ENCODE measurements around the gene UQCC2.

The UQCC2 gene

GRCh38 chr6:33742837-33743236, 31.3 kb upstream of the UQCC2 start:
- FAIRE-seq, result no peak

DNA sequence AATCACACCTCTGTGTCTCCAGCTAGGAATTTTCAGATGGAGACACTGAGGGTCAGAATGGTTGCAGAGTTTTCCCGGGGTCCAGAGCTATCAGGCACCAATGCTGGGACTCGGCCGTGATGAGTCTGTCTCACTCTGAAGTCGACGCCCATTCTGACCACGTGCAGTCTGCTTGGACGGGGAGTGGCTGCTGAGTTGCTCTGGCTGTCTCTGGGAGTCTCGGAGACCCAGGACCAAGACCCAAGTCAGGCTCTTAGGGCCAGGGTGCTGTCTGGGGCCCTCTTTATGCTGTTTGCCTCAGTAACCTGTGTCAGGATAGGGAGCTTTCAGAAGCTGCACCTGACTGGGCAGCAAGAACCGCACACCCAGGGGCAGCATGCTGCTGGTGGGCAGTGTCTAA, 30.6 kb upstream of the UQCC2 start:
- FAIRE-seq, result no peak

DNA sequence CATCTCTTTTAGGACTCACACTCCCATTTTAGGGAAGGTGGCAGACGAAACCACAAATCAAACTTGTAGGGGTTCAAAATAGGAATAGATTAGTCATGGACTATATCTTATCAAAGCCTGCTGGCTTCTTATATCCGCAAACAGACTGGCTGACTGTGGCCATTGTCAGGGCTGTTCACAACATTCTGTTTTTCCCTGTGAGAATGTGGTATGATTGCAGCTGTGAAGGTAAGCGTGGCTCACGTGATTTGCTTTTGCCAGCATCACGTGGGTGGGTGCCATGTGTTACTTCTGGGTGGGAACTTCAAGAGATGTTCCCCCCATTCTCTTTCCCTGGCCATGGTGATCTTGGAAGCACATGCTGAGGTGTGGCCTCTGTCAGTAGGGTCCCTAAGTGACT, 29.3 kb upstream of the UQCC2 start:
- FAIRE-seq, result no peak

GRCh38 chr6:33740204-33740608, 28.7 kb upstream of the UQCC2 start:
- FAIRE-seq, result no peak

DNA sequence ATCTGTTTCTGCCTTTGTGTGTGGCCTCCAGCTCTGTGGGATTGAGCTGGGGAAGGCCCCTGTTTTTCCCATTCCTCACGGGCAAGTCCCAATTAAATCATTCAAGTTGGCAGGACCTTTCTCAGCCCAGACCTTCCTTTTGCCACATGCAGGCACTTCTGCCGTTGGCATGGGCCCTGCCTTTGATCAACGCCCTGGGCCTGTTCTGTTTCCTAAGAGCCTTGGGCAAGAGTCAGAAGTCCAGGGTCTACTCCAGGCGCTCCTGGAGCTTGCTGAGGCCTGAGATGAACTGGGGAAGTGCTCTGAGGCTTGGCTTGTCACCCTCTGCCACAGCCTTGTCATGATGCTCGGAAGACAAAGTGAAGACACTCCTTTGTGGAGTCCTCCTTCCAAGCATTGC, 28.1 kb upstream of the UQCC2 start:
- no peak for FAIRE-seq

DNA sequence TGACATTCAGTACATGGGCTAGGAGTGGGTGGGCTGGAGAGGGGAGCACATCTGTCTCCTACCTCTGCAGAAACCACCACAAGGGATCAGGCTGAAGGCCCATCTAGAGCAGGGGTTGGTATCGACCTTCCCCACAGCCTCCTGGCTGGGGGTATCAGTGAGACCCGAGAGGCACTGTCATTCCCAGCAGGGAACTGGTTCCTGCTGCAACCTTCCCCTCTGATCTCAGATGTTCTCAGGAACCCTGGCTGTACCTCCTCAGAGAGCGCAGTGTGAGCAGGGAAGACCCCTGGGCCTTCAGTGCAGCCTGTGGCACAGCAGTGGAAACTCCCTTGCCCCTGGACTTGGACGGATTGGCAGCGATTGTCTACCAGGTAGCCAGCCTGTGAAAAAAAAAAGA, 27.4 kb upstream of the UQCC2 start:
- no peak for FAIRE-seq

DNA sequence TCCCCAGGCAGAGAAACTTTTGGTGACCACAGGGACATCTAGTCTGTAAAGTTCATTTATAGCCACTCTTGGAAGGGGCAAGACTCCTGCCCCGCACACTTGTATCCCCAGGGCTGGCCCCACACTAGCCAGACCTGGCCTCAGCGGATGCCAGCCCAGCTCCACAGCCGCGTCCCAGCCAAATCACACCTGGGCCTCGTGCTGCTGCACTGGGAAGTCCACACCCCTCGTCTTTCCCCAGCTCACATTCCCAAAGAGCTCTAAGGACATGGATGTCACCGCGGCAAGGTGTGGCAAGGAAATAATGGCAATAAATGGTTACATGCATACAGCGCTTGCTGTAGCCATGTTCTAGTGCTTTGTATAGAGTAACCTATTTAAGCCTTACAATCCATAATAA, 26.7 kb upstream of the UQCC2 start:
- FAIRE-seq, result no peak

GRCh38 chr6:33737267-33738026, 25.9 kb upstream of the UQCC2 start:
- no peak for FAIRE-seq

GRCh38 chr6:33735216-33735615, 23.7 kb upstream of the UQCC2 start:
- no peak for FAIRE-seq

DNA sequence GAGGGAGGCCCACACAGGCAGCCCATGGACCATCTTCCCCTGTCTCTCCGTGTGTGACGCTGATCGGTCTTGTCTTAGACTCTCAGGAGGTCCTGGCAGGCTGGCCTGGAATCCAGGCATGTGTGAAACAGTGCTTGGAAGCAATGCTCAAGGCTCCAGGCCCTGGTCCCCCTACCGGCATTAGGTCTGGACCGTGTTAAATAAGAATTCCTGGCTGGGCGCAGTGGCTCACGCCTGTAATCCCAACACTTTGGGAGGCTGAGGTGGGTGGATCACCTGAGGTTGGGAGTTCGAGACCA, 22.2 kb upstream of the UQCC2 start:
- no peak for FAIRE-seq

DNA sequence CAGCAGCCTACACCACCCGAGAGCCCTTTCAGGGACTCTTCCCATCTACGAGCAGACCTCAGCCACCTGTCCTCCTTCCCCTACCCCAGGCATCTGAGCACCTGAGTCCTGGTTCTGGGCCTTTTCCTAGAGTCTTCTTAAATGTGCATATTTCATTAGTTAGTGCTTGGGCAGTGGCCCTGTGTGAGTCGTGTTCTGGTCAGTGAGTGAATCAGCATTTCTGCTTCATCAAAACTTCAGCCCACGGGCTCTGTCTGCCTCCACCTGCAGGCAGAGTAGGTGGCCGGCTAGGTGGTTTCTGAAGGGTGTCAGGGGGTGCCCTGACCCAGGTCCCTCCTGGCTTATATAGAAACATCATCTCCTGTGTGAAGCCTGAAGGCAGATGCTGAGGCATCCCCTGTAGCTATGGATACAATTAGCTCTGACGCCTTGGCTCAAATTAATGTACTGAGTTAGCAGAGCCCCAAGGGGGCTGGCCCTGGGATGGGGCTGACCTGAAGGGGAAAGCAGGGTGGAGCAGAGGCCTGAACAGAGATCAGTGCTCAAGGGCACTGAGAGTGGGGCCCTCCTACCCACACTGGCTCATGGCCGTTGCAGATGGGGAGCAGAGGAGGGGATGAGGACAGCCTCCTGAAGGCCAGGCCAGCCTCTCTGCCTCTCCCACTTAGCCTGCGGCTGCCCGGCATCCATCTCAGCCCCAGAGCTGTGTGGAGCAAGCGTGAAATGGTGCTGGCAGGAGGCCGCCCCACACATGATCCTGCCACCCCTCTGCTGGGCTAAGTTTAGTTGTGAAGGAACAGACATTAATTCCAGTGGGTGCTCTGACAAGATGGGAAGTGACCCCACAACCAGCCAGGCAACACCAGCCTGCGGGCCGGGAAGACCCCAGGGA, 21.6 kb upstream of the UQCC2 start:
- no peak for FAIRE-seq

- no peak for FAIRE-seq
Measured at GRCh38 chr6:33732385-33732784, 20.9 kb upstream of the UQCC2 start.

GRCh38 chr6:33731751-33732282, 20.3 kb upstream of the UQCC2 start:
- no peak for FAIRE-seq

- FAIRE-seq, result no peak
Measured at GRCh38 chr6:33731035-33731434, 19.5 kb upstream of the UQCC2 start.

DNA sequence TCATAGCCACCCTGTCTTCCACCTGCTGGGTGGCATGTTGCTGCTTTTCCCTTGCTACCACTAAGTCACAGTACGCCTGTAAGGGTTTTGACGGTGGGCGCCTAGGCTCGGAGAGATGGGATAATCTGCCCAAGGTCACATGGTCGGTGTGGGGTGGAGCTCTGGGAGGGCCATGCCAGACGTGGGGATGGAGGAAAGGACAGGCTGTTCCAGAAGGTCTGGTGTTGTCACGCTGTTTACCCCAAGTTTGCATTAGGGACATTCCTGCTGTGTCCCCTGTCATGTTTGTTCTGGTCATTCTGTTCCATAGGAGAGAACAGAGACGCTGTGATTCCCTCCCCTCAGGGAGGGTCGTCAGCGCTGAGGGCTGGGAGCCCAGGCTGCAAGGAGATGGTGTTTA, 19.1 kb upstream of the UQCC2 start:
- FAIRE-seq, result no peak

DNA sequence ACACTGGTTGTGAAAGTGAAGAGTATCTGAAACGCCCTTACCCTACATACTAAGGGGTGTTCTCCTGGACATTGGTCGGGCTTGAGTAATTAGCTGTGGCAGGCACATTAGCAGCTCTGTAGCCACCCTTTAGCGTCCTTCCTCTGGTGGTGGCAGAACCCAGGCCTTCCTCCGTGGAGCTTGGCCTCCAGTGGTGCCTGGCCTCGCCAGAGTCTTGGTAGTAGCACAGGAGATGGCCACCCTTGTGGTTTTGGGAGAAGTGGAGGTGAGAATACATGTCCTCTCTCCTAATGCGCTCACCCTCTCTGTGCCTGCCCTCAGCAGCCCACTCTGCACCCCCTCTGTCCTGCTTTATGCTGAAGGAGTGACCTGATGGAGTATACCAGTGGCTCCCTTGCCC, 17.6 kb upstream of the UQCC2 start:
- no peak for FAIRE-seq

GRCh38 chr6:33728438-33728837, 16.9 kb upstream of the UQCC2 start:
- no peak for FAIRE-seq

DNA sequence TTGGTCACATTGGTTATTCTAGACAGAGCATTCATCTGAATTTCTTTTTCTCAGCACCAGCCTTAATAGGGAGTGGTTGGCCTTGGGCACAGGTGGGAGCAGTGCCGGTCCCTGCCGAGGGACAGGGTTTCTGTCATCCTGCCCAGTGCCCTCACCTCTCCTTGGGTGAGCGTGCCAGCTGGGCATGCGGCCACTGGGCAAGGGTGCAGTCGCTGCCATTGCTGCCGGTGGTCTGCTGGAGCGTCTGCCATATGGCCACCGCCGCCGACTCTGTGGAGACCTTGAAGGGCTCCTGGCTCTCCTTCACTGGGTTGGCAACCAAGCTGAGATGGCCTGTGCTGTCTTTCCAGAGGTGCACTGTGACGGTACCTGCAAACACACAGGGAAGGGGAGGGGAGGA, 16.4 kb upstream of the UQCC2 start:
- FAIRE-seq, result no peak

DNA sequence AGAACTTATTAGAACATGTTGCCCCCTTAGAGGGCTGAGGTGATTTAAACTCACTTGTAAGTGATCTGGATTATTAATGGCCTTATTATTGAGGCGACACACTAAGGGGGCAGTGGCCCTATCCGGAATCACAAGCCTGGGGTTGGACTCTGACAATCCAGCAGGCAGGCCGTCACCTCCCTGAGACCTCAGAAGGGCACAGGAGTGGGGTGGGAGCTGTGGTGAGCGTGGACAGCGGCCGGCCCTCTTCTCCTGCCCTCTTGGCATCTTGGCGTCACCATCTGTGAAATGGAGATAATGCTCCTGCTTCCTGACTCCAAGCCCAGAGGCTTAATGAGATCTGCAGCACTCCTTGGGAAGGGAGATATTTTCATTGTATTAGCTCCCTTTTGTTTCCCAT, 15.6 kb upstream of the UQCC2 start:
- FAIRE-seq, result no peak

- no peak for FAIRE-seq
Measured at GRCh38 chr6:33726696-33727095, 15.2 kb upstream of the UQCC2 start.

DNA sequence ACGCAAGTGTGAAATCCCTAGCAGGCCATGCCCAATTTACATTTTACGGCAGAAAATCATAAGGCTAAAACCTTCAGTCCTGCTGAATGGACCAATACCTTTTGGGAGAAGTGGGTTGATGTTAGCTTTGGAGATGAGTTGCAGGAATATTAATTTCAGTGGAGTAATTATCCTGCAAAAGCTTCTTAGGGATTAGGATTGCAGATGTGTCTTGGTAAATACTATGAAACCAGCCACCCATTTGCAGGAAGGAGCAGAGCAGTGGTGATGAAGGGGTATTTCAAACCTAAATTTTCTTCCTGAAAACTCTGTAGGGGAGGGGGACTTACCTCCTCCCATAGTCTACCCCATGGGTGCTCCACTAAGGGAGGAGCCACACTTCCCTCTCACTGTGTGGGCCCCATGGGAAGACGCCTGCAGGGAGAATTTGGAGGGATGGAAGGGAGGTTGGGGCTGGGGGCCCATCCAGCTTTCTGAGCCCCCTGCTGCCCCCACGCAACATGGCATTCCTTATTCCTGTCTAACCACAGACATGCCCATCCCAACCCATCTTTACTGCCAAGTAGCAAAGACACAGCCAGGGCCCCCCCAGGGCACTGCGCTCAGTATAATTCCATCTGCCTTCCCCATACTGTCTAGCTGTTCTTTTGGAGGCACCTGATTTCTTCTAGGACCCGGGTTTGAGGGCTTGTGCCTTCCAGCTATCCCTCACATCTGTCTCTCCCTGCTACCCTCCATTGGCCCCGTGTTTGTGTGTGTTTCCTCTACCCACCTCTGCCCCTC, 14.6 kb upstream of the UQCC2 start:
- no peak for FAIRE-seq

GRCh38 chr6:33725222-33725621, 13.7 kb upstream of the UQCC2 start:
- no peak for FAIRE-seq
